GM13976 (cell line): Measurements from ENCODE around the gene SLC38A8.
A peak's percentile ranks its signal among the peaks of the same experiment; 100 is the strongest.

Experiments
- DNase-seq: peaks from one replicate; pipeline ENCODE4 v3.0.0; 2012; ENCODE audit warnings: low spot score
- CTCF ChIP-seq: IDR thresholded peaks from 2 replicates; pipeline ENCODE4 v1.5.1; 2012; ENCODE audit warnings: borderline replicate concordance, mild to moderate bottlenecking; ENCODE audit not compliant: insufficient read depth; ENCODE audit errors: extremely low read depth, missing control alignments, control extremely low read depth
- in situ Hi-C: fragments of 300-500 bp; cut with MboI; formaldehyde crosslinking; loops from one replicate; pipeline ENCODE4 v1.12.0; 2022; ENCODE audit warnings: low sequenced_read_pairs, mixed read lengths, inconsistent platforms; ENCODE audit not compliant: unreplicated experiment

The SLC38A8 gene

GRCh38 chr16:84065536-84066132, 23.0 kb upstream of the SLC38A8 start:
- DNase-seq: no peak

GRCh38 chr16:84063980-84064379, 21.4 kb upstream of the SLC38A8 start:
- no peak for TF ChIP-seq CTCF
- in situ Hi-C loops: loop anchor here (25.0 kb wide), 1 partner anchor 102 kb away; the partner anchor contains the start of genes NECAB2 and OSGIN1
- no peak for DNase-seq

More at GRCh38 chr16:84065536-84066132, 23.0 kb upstream of the SLC38A8 start:
- in situ Hi-C loops: loop anchor here (25.0 kb wide), 1 partner anchor 103 kb away; the partner anchor contains the start of genes NECAB2 and OSGIN1
- TF ChIP-seq CTCF: peak; percentile 34

- DNase-seq: peak; percentile 76
- in situ Hi-C loops: loop anchor here (25.0 kb wide), 1 partner anchor 101 kb away; the partner anchor contains the start of genes NECAB2 and OSGIN1
- TF ChIP-seq CTCF: peak; percentile 52
Observed at GRCh38 chr16:84062734-84063640, 20.4 kb upstream of the SLC38A8 start.

GRCh38 chr16:84061236-84061819, 18.7 kb upstream of the SLC38A8 start:
- no peak for DNase-seq
- no peak for TF ChIP-seq CTCF
- in situ Hi-C loops: loop anchor here (25.0 kb wide), 1 partner anchor 99 kb away; the partner anchor contains the start of genes NECAB2 and OSGIN1

GRCh38 chr16:84059946-84060901, 17.6 kb upstream of the SLC38A8 start:
- no peak for DNase-seq
- TF ChIP-seq CTCF: no peak
- in situ Hi-C loops: loop anchor here (25.0 kb wide), 1 partner anchor 98 kb away; the partner anchor contains the start of genes NECAB2 and OSGIN1
